Stimulated activated CD4-positive, alpha-beta T cell treated with anti-CD3 and anti-CD28 coated beads, Interleukin-1b, Interleukin-23, amount 100 ng/mL, for 24 hours (primary cell): ENCODE data around the gene ATP11B.
"Not testable (repeated sequence)": the region's sequence is repeated elsewhere in the genome, so short reads cannot be mapped to it uniquely, and the experiment has no call there.

ENCODE experiments used
- DNase-seq, 4 experiments: peaks; one replicate each; pipeline ENCODE4 v3.0.0-alpha.2; 2020; ENCODE audit warnings: low read depth in 4 of 4, low spot score in 1 of 4

ATP11B gene

GRCh38 chr3:182824957-182825356 is 31.7 kb downstream of the ATP11B start:
- no peak for DNase-seq

- DNase-seq = no peak
Measured at GRCh38 chr3:182829761-182830405, 36.6 kb downstream of the ATP11B start.

GRCh38 chr3:182837855-182838454 is 44.7 kb downstream of the ATP11B start:
- DNase-seq = no peak

GRCh38 chr3:182843478-182843877 is 50.2 kb downstream of the ATP11B start:
- DNase-seq = no peak

GRCh38 chr3:182848906-182849305 is 55.6 kb downstream of the ATP11B start:
- no peak for DNase-seq

- no peak for DNase-seq
Measured at GRCh38 chr3:182855076-182855475, 61.8 kb downstream of the ATP11B start.

GRCh38 chr3:182861348-182861747 is 68.0 kb downstream of the ATP11B start:
- no peak for DNase-seq

- DNase-seq = no peak
Measured at GRCh38 chr3:182862159-182862860, 69.0 kb downstream of the ATP11B start.

- DNase-seq = no peak
Measured at GRCh38 chr3:182869059-182869458, 75.8 kb downstream of the ATP11B start.

- DNase-seq = not testable (repeated sequence)
Measured at GRCh38 chr3:182870917-182871316, 77.6 kb downstream of the ATP11B start.

GRCh38 chr3:182879031-182879611 is 85.8 kb downstream of the ATP11B start:
- DNase-seq = no peak

- DNase-seq = no peak
Measured at GRCh38 chr3:182886497-182886896, 93.2 kb downstream of the ATP11B start.

- DNase-seq = no peak
Measured at GRCh38 chr3:182889948-182890629, 96.8 kb downstream of the ATP11B start.

GRCh38 chr3:182891364-182891763 is 98.1 kb downstream of the ATP11B start:
- DNase-seq = no peak

- DNase-seq = no peak
Measured at GRCh38 chr3:182892226-182892625, 98.9 kb downstream of the ATP11B start.

- DNase-seq = no peak
Measured at GRCh38 chr3:182895513-182896112, 102.3 kb downstream of the ATP11B start.

GRCh38 chr3:182896553-182896952 is 103.2 kb downstream of the ATP11B start:
- no peak for DNase-seq

- DNase-seq = no peak
Measured at GRCh38 chr3:182902236-182902635, 108.9 kb downstream of the ATP11B start.

- no peak for DNase-seq
Measured at GRCh38 chr3:182904164-182904563, 110.9 kb downstream of the ATP11B start.

- no peak for DNase-seq
Measured at GRCh38 chr3:182905623-182906022, 112.3 kb downstream of the ATP11B start.

GRCh38 chr3:182906036-182906435 is 112.7 kb downstream of the ATP11B start:
- no peak for DNase-seq
